ENCODE measurements around the gene LTB4R.
"Not testable (repeated sequence)": the region's sequence is repeated elsewhere in the genome, so short reads cannot be mapped to it uniquely, and the experiment has no call there.

LTB4R gene

DNA sequence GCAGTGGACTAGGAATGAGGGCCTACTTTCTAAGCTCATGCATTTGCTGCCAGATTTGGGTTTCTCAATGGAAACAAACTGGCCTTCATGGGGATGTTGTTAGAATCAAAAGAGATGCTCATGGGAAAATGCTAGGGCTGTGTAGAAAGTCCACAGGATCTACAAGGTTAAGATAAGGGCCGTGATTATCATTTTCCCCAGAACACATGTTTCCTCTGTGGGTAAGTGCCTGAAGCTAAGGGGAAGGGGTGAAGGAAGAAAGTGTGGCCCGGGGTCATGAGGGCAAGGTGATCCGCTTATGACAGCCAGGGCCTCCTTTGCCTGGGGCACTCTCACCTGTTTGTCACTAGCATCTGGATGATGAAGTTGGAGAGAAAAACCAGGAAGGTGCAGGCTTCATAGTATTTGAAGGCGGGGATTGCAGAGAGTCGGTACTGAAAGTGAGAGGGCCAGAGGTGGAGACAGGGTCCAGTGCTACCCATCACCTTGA lies 13.8 kb downstream of the LTB4R start:
- DNase-seq = no peak

DNA sequence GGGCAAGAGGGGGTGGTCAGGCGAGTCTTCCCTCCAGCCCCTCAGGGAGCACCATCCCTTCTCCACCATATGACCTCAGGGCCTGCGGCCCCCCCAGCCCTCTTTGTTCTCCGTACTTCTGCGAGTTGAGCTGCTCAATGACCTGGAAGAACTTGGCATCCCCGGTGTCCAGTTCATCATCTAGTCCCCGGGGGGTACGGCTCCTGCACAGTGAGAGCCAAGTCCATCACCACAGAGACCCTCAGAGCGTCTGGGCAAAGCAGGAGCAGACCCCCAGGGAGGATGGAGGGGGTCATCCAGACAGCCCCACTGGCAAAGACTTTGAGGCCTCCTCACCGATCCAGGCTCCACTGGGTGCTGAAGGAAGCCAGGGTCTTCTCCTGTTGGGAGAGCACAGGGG lies 14.7 kb downstream of the LTB4R start:
- no peak for DNase-seq

DNA sequence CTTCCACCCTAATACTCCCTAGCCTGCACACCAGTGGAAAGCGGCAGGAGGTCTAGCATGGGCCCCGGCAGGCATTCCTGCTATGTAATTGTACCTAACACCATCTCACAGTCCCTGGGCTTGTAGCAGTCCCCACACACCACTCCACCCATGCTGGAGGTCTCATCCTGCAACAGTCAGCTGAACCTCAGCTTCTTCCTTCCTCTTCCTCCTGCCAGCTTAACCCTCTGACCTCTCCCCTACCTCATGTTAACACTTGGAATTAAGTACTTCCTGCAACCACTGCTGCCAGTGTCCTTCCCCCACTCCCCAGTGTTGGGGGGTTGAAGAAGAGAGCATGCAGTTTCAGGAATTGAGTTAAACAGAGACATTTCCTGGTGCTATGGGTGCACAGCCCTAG lies 16.0 kb downstream of the LTB4R start:
- no peak for DNase-seq

DNA sequence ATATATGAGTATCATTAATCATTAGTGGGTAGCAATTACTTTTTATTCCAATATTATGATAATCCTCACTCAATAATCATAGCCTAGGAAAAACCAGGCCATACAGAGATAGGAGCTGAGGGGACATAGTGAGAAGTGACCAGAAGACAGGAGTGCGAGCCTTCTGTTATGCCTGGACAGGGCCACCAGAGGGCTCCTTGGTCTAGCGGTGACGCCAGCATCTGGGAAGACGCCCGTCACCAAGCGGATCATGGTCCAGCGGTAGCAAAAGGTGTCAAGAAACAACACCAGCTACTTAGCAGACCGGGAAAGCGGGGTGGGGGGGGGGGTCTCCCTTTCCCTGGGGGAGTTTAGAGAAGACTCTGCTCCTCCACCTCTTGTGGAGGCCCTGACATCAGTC lies 16.6 kb downstream of the LTB4R start:
- not testable (repeated sequence) for DNase-seq

DNA sequence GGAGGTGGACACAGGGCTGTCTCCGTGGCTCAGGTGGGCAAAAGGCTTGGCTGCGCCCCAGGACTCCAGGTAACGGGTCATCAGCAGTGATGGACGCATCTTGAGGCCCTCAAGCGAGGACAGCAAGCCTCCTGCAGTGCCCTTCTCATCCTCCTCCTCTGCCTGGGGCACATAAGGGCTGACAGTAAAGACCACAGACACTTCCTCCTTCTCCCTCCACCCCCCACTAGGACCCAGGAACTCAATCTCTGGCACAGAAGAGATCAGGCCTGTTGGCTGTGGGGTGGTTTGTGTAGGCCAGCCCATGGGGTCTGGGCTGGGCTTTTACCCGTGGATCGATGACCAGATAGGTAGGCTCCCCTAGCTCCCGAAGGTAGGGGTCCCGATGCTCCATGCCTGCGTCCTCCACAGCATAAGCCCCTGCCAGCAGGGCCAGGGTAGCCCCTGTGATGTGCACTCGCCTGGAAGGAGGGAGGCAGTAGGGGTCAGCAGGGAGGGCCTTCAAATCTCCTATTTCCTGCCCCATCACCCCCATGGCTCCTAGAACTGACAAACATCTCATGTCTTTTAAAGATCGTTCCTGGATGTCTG lies 17.9 kb downstream of the LTB4R start:
- DNase-seq = no peak

DNA sequence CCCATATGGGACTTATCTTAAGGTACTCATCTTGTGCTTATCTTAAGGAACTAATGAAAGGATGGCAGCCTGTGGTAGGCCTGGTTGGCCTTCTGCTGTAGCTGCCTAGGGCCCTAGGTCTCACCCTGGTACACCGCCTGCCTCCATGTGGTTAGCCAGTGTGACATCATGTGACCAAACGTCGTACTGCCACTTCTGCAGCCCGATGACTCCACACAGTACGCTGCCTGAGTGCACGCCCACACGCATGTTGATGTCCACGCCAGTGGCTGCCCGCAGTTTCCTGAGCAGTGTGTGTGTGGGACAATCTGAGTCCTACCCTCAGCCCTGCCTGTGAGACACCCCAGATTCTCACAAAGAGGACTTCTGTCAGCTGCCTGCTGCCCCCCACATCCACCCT lies 18.4 kb downstream of the LTB4R start:
- no peak for DNase-seq

DNA sequence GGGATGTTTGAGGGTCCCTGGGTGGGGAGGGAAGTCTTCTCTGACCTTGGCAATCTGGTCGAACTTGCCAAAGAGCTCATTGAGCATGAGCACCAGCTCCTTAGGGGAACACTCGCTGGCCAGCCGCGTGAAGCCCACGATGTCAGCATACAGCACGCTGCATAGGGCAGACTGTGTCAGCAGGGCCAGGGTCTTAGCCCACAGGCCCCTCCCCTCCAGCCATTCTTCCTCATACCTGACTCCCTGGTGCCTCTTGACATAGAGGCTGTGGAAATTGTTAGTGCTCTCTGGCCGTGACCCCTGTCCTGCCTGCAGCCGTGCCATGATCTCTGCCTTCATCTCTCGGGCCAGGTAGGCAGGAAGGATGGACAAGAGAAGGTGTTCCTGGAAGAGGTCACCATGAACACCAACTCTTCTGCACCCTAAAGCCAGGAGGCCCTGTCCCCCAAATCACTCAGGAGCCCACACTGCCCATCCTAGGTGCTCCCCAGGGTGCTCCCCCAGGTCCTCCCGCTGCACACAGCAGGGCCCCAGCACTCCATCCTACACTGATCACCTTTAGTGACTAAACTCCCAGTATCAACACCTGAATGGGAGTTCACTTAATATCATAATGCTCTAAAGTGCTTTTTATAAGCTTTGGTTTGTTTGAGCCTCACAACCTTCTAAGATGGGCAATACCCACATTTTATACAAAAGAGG lies 19.8 kb downstream of the LTB4R start:
- no peak for DNase-seq

DNA sequence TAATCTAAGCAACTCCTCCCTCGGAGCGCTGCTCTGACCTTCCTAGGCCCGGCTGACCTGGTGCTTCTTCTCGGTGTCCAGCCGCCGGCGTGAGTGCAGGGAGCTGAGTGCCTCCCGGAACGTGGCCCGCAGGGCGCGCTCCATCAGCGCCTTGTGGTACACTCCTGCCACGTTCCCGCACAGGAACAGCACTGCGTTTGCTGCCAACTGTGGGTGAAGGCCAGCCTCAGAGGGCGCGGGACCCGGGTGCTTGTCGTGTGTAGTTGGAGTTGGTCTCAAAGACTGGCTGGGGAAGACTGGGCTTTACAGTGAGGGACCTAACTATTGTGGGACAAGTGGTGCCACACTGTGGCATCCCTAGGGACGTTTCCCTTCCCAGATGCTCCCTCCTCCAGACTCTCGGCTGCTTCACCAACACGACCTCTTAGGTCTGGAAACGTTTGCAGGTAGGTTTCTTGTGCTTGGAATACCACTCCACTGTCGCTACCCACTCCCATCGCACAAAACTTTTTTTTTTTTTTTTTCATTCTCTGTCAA lies 20.5 kb downstream of the LTB4R start:
- DNase-seq = no peak

DNA sequence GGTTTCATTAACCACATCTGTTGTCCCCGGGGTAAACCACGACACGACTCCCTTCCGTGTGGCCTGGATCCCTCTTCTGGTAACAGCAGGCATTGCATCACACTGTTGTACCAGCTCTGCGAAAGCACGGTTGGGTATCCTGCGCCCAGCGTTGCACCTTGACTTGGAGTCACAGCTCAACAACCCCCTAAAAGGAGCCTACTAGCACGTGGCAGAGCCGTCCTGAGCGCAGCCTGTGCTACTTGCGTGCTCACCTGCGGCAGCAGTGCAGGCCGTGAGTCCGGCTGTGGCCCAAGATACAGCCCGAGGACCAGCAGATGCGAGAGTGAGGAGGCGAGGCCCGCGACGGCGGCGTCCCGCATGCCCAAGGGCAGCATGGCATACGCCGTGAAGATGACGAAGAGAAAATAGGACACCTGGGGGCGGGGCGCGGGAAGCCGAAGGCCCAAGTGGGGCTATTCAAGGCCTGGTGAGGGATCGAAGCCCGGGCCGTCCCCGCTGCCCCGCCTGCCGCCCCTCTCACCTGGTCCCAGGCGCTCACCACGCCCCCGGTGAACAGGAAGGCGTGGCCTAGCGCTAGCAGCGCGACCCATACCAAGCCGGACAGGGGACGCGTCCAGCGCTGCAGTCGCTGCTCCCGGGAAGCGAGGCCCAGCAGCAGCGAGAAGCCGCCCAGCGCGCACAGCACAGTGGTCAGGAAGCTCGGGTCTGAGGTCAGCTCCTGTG lies 21.1 kb downstream of the LTB4R start:
- DNase-seq = no peak

DNA sequence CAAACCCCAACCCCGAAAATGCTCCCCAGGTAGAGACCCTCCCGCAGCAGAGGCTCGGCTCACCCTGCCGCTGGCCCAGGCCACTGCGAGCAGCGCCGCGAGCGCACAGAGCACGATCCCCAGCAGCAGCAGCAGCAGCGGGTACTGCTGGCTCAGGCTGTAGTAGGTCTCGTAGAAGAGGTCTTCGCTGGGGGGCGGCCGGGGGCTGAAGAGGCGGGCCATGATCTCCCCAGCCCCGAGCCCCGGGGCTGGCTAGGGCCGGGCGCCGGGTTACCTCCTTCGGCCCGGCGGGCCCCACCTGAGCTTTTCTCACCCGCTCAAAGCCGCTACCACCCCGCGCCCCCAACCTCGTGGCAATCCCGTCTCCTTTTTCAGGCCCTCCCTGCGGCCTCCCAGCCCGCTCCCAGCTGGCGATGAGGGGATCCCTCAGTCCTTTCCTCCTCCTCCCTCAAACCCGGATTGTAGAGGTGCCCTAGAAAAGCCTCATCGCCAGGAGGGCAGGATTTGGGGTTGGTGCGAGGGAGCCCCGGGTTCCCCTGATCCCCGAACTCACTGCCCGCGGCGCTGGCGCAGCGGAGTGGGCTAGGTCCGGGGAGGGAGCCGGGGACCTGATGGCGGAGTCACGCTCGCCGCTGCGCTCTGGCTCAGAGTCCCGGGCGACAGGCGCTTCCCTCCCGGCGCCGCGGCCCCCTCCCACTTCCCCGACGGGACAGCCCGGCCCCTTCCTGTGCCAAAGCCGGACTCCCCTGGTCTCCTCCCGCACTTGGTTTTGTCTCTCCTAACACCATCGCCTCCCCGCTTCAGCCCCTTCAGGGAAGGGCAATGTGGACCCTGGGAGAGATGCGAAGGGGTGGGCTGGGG lies 23.4 kb downstream of the LTB4R start, which contains the start of gene ADCY4:
TSS of gene ADCY4 (minus strand) at position 641 of the 861 bp plus-strand sequence. CDS start at position 222, 419 bp downstream.
- no peak for DNase-seq

DNA sequence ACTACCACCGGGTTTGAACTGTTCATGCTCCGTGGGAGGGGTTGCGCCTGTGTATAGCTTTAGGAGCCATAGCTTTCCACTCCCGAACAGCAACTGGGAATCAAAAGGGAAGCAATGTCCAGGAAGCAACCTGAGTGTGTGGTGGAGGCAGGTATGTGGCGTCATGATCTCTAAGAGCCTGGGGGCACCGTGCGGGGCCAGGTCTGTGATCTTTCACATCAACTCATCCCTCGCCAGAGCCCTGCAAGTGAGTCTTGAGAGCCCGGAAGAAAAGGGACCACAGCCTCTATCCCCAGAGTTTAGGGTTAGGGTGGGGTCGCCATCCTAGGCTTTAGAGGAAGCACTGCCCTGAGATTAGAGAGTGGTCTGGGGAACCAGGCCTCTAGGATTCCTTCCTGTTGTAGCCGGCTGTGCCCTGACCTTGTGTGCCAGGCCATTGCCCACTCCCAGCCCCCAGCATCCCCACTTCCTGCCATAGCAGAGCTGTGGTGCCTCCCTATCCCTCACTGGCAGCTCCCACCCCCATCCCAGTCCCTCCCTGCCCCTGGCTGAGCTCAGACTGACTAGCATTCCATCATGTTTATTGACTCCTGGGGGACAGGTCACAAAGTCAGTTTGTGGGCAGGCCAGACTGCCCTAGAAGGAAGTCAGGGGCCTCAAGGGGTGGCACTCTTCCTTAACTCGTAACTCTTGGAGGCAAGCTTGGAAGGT lies 24.3 kb downstream of the LTB4R start:
- no peak for DNase-seq

DNA sequence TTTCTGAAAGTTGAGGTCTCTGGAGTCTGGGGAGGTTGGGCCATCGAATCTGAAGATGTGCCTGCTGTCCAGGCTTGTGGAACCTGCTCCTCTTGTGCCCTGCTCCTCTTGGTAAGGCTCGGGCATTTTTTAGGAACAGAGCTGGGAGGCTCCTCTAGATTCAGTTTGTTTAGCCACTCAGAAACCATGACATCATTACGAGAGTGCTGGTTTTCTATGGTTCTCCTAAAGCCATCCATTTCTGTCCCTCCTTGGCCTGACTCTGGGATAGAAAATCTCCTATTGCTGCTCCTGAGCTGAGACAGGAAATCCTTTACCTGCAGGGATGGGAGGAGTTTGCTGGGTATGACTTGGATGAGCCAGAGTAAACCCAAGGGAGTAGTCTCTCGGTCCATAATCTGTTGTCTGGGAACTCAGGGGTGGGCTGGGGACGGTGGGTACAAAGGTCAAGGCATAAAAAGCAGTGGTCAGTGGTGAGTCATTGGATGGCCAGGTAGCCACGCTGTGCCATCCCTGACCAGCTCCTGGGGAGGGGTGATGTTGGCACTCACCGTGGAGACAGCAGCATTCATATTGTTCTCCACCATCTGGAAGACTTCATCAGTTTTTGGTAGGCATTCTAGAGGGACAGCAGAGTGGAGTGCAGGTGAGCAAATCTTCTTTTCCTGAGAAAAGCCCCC lies 26.0 kb downstream of the LTB4R start:
- DNase-seq = no peak

DNA sequence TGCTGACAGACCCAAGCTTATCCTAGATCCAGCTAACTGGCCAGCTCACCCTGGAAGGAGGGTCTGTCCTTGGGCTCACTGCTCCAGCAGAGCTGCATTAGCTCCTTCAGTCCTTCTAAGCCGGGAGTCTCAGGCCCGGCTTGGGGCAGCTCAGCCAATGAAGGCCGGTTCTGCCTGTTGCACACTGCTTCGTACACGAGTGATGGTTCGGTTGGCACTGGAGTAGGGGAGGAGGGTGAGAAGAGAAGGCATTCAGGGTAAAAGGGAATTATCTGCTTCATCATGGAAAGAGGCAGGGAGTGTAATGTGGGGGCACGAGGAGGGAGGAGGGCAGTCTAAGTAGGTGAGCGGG lies 26.5 kb downstream of the LTB4R start:
- no peak for DNase-seq

DNA sequence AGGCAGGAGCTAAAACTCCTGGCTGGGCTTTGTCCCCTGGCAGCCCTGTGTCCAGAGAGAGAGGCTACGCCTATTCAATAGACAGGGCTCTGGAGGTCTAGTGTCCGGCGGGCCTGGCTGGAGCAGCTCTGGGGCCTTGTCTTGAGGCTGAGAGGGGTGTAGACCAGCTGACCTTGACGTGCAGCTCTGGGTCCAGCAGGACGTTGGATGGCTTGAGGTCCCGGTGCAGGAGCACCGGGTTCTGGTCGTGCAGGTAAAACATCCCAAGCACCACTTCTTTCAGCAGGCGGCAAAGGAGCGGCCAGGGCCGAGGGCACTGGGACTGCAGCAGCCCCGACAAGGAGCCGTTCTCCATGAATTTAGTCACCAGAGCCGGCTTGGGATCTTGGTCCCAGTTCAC lies 27.5 kb downstream of the LTB4R start:
- DNase-seq = no peak

DNA sequence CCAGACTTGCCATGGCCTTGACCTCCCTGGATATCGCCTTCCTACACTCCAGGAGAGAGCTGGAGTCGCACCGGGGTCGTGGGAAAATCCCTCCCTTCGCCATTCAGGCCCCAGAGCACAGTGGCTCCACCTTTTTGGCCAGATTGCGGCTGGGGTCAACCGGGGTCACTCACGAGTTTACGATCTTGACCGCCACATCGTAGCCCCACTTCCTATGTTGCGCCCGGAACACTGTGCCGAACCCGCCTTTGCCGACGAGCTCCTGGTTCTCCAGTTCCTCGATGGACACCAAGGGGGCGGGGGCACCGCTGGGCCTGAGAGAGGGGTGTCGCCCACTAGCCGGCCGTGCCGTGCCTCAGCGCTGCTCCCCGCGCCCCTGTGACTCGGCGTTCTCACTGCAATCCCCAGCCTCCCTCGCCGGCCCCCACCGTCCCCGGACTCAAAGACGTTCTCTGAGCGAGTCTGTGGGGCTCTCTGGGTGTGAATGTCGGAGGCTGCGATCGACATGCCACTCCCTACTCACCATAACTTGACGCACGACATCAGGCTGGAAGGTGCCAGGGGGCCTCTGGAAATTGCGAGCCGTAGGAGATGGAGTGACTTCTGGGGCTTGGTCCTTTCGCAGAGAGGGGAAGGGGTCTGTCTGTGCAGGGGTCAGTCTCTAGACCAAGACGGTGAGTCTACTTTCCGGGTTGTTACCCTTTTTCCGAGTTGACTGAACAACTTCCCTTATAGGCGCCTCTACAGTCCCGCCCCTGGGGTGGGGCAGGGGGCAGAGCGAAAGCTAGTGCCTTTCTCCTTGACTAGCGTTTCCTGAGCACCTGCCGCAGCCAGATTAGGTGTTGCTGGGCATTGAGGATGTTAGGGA lies 28.2 kb downstream of the LTB4R start, which contains the start of gene RIPK3:
TSS of gene RIPK3 (minus strand) at position 708 of the 868 bp plus-strand sequence. CDS start at position 543, 165 bp downstream.
- DNase-seq = no peak

DNA sequence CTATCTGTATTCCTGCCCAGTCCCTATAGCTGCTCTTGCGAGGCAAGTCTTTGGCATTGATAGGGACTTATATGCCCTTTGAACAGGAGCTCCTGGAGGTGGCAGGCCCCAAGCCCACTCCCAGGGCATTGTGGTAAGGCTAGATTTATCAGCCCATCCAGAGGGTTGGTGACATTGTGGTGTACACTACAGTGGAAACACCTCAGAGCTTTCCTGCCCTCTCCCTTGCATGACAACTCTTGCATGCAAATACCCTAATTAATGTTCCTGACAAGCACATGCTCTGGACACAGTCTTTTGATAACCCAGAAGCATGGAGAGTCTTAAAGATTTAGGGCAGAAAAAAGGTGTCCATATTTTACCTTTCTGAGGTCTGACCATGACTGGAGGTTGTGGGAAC lies 29.3 kb downstream of the LTB4R start:
- DNase-seq = no peak

DNA sequence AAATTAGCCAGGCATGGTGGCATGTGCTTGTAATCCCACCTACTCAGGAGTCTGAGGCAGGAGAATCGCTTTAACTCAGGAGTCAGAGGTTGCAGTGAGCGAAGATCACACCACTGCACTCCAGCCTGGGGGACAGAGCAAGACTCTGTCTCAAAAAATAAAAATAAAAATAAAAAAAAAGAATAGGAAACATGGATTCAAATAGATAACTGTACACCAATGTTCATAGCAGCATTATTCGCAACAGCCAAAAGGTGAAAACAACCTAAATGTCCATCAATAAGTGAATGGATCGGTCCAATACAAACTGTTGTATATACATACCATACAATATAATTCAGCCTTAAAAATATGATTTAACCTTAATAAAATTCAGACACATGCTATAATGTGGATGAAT lies 31.6 kb downstream of the LTB4R start:
- no peak for DNase-seq

DNA sequence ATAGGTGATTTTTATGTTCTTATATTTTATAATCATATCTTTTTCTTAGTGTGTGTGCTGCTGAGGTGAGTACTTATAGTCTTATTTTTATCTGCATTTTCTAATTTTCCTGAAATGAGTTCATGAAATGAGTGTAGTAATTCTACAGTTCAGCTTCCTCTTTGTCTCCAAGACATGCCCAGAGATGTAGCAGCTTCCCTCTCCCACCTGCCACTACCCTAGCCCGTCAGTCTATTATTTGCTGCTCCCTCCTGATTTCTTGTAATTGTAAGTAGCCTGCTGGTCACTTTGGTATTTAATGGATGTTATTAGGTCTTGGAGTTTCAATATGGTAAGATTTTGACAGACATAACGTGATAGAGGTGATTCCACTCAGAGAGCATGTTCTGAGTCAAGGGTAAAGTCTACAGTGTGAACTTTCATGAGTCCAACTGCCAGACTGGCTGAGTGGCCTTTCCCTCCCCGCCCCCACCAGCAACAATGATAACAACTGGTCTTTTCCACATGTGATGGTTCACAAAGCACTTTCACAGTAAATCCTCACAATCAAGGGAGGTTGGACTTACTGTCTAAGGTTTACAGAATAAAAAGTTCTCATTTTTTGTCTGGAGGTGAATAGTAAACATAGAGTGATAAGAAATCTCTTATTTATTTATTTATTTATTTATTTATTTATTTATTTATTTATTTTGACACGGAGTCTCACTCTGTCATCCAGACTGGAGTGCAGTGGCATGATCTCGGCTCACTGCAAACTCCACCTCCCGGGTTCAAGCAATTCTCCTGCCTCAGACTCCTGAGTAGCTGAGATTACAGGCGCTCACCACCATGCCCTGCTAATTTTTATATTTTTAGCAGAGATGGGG lies 32.7 kb downstream of the LTB4R start:
- DNase-seq = no peak

DNA sequence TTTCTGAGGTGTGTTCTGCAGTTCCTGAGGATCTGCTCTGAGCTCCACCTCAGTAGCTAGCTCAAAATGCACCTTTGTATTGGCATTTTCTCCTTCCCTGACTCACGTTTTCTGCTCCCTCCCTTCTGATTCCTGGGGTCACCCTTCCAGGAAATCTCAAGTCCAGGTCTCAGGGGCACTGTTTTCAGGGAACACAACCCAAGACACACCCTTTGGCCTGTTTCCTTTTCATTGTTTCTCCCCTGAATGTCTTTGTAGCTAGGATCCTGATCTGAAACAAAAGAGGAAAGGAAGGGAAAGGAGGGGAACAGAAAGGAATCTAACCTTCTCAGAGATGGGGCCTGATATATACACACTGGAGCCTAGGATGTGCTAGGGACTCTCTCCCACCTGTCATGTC lies 35.8 kb downstream of the LTB4R start:
- DNase-seq = no peak
